Renal cortex interstitium (tissue), 11 donors: ENCODE measurements around the gene KIAA0825. TPM values are rescaled to one million over a fixed set of nuclear protein-coding genes. Genes with fewer than 3 reads are reported as not detected.

Experiments
- DNase-seq, 11 donors: peaks; one replicate each; pipeline ENCODE4 v3.0.0-alpha.2; 2013; ENCODE audit warnings: low read depth in 9 of 11, low spot score in 4 of 11; ENCODE audit errors: extremely low read depth in 1 of 11
- polyA plus RNA-seq, 3 donors: library from polyadenylated mRNA; unstranded; fragments of 120-200 nt; gene quantifications; one replicate each; pipeline ENCODE4 v1.2.1, GENCODE V29; 2013; ENCODE audit not compliant: insufficient read length in 3 of 3

The KIAA0825 gene
- polyA plus RNA-seq, 3 donors: 4.1 to 5.0 (median 4.6) TPM

DNA sequence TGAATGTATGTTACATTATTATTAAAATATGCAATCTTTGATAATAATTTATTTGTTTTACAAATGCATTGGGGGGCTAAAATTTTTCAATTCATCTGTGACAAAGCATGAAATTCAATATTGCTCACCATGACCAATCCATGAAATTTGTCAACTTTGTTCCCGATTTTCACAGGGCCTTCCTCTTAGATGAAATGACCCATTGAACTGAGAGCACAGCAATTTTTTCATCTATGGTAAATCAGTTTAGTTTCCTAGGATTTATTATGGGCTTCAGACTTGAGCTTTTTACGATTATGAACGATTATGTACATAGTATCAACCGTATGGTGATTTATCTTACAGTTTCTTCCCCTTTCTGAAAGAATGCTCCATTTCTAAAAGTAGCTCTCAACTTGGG, 157.3 kb downstream of the KIAA0825 start:
- no peak for DNase-seq

DNA sequence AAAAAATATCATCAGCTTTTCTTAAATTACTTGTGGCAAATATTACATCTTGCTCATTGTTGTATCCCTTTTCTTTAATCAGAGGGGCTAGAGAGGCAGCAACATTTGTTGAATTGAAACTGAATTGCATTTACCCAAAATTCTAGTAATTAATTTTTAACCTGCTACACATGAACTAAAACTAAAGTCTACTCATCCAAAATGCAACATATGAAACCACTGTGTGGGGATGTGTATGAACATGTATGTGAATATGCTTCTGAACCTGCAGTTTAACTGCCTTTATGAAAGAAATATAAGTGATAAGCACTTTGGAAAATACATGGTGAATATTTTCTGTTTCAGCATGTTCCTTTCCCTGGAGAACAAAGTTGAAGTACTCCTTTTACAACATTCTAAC, 158.5 kb downstream of the KIAA0825 start:
- DNase-seq: no peak

GRCh38 chr5:94457788-94458187, 160.6 kb downstream of the KIAA0825 start:
- DNase-seq: no peak

DNA sequence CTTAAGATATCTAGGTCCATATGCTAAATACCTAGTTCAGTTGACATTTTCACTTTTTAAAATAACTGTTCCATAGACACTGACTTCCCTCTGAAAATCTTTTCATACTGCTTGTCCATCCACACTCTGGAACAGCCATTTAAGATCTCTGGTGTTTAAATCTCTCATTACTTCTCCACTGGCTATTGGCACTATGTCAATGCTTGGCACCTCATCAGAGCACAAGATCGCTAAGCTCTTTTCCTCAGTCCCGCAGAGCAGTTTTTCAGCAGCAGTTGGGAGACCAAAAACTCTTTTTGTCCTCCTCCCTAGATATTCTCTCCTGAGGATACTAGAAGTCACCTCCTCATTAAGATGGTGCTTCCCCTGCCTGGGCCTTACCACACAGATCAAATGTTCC, 172.7 kb downstream of the KIAA0825 start:
- DNase-seq: no peak

- DNase-seq: no peak
Observed at GRCh38 chr5:94442991-94443390, 175.4 kb downstream of the KIAA0825 start.

GRCh38 chr5:94442076-94442475, 176.3 kb downstream of the KIAA0825 start:
- DNase-seq: no peak

- no peak for DNase-seq
Observed at GRCh38 chr5:94440015-94440414, 178.4 kb downstream of the KIAA0825 start.

GRCh38 chr5:94433397-94434163, 184.8 kb downstream of the KIAA0825 start:
- DNase-seq: no peak

GRCh38 chr5:94432499-94432898, 185.9 kb downstream of the KIAA0825 start:
- DNase-seq: no peak

GRCh38 chr5:94431696-94432095, 186.7 kb downstream of the KIAA0825 start:
- no peak for DNase-seq

DNA sequence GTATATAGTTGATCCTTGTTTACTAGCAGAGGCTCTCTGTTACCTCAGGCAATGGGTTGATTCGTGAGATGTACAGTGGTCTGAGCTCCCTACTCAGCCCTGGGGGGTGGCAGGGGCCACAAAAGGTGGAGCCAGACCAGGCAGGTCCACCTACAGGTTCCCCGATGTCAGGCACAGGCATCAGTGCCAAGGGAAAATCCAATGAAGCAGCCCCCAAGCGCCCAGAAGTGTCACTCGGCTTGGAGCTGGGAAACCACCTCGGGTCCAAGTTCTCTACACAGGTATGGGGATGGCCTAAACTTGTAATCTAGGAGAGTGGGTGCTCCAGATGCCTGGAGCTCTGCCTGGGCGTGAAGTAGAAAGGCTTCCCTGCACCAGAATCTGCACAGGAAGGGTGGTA, 188.8 kb downstream of the KIAA0825 start:
- no peak for DNase-seq

GRCh38 chr5:94425396-94425795, 193.0 kb downstream of the KIAA0825 start:
- no peak for DNase-seq

DNA sequence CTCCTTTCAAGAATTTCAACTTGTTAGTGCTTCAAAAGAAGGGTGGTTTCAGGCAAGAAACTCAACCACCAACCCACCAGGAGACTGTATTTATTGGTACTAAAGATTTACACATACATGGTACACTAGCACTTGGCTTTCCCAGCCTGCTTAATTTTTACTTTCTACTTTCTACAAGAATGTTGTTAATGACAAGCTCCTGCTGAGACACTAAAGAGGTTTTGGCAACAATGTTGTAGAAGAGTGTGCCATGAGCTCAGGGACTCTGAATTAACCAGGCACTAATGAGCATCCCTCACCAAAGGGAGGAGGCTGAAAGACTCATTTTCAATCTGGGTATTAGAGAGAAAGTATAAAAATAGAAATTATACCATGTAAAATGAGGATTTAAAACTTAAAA, 195.0 kb downstream of the KIAA0825 start:
- DNase-seq: no peak

DNA sequence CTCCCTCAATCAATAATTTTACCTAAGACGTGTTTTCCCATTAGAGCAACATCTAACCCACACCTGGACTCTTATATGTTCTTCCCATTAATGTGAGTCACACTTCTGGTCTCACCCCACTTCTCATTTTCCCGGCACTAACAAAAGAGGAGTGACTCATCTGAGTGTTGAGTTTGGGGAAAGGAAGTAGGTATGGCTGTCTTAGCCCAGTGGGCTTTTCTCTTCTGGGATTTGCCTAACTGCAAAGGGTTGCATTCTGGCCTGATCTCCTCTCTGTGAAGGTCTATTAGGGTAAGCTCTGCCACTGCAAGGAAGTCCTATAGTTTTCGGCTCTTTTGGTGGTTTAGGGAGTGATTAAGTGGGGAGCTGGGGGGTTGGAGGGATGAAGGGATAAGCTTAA, 195.6 kb downstream of the KIAA0825 start:
- no peak for DNase-seq

DNA sequence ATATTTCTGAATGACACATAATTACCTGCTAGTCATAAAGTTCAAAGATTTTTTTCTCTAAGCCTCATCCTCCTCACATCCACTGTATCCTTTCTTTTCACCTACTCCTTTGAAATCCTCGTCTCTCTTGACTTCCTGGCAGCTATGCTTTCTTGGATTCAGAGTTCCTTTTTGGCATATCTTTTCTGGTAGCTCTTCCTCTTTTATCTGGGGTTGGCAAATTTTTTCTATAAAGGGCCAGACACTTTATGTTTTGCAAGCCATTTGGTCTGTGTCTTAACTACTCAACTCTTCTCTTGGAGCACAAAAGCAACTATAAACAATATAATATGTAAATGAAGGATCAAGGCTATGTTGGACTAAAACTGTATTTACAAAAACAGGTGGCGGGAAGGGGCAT, 197.5 kb downstream of the KIAA0825 start:
- no peak for DNase-seq

DNA sequence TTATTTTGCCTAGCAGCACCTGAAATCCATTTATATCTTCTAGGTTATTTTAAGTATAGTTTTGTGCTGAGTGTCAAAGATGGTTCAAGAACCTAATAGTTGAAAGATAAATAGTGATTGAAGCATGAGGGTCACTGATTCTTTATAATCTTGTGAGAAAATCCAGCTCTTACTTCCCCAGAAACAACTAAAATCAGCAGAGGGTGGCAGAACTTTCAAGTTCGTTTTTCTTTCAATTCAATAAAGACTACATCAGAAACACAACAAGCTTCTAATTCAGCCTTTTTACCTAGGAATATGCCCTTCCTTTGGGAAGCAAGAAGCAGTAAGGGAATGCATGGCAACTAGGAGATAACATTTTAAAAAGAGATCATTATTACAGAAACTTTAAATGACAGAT, 202.6 kb downstream of the KIAA0825 start:
- DNase-seq: no peak

DNA sequence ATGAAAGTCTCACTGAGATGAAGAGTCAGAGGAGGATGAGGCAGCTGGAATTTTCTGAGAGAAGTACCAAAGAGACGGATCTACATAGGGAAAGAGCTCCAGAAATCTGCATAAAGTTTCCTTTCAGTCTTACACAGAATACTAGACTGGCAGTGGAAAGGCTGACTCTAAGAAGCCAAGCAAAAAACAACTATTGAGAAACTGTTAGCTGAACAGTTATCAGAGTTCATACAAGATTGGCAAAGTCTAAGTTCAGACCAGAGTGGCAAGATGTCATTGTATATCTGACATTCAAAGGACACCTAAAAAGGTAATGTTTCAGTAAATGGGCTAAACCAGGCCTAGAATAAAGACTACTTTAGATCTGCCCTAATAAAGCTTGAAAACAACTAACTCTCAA, 209.0 kb downstream of the KIAA0825 start:
- no peak for DNase-seq

DNA sequence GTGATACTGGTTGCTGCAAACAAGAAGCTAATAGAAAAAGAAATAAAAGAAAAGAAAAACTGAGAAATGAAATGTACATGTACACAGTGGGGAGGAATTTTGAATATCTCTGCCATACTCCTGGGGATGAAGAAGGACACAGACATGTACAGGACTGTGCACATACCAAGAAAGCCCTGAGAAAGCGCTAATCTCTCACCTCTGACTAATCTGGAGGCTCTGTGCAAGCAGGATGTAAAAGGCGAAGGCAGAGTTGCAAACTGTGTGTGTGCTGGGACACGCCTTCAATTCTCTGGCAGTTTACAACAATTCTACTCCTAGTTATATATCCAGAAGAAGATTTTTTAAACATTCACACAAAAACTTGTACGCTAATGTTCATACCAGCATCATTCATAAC, 211.4 kb downstream of the KIAA0825 start:
- DNase-seq: no peak

DNA sequence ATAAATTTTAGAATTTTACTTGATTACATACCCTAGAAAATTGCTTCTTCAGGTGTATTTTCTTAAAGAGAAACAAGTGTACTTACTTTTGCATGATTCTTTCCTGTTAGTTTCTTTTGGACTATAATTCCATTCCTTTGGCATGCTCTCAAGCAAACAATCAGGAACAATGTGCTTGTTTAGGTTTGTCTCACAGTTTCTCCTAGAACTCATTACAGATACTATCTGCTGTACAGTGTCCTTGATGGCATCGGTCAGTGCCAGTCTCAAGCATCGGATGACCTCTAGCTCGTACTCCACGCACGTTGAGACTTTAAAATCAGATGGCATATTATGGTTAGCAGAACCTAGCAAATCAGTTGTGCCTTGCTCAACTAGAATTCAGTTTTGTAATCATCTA, 214.9 kb downstream of the KIAA0825 start:
- DNase-seq: no peak

DNA sequence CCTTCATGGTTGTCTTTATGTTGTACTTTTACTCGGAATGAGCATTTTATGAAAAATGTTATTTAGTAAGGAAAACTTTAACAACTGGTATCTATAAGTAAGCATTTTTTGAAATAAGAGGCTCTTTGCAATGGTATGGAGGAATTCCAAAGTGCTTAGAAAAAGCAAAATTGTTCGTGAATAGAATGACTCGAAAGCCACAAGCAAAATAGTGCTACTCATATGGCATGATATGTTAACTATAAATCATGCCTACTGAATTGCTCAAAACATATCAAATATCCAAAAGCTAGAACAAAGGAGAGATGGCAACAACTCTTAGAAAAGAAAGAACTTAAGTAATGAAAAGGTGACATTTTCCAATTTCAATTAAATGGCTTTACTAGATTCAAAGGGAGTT, 216.3 kb downstream of the KIAA0825 start:
- DNase-seq: no peak

GRCh38 chr5:94397508-94397907, 220.9 kb downstream of the KIAA0825 start:
- DNase-seq: no peak
